HG03025 (cell line): Measurements from ENCODE around the gene GNGT1.
A peak's percentile ranks its signal among the peaks of the same experiment; 100 is the strongest.
"Not testable (repeated sequence)": the region's sequence is repeated elsewhere in the genome, so short reads cannot be mapped to it uniquely, and the experiment has no call there.

Source experiments
- ATAC-seq: cut with Tn5 transposase; IDR thresholded peaks from one replicate; pipeline ENCODE4 v1.9.1; 2021; ENCODE audit warnings: mild to moderate bottlenecking, moderate library complexity; ENCODE audit not compliant: unreplicated experiment, low FRiP score

Gene GNGT1

DNA sequence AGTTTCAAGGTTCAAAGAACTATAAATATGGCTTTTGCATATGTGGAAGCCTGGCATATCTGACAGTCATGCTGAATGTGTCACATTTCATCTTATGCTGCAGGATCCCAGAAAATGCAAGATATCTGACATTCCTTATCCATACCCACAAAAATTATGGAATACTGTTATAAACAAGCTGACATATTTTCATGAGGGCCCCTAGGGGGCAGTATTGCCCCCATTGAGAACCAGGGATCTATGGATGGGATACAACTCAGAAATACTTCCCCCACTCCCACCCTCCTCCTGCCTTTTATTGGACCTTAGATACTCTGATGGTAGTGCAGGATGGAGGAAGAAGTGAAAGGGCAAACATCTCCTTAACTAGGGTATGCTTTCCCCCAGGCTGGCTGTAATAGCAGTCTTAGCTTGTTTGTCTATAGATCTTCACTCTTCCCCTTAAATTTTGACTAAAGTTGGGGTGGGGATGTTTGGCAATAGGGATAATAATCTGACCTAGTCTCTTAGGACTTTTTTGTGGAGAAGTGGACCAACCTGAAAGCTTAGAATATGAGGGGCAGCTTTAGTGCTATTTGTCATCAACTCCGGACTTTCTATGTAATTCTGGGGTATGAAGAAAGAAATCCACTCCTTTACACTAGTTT, 3.5 kb upstream of the GNGT1 start:
- ATAC-seq: no peak

GRCh38 chr7:93910076-93910994, 4.0 kb downstream of the GNGT1 start:
- no peak for ATAC-seq

GRCh38 chr7:93911242-93911641, 4.9 kb downstream of the GNGT1 start:
- not testable (repeated sequence) for ATAC-seq

DNA sequence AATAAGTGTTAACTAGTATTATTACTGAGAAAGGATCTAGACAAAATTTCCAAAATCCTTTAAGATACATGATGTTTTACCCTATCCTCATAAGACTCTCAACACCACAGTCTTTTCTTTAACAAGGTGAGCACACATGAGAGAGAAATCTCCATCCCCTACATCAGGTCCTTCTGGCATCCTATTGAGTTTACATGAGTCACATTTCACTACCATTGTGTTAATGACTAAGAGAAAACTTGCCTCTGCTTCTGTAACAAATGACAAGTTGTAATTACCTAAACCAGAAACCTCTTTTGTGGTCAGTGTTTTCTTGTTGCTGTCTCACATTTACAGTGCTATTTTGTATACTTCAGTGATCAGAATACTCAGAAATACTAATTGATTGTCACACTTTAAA, 5.3 kb downstream of the GNGT1 start:
- not testable (repeated sequence) for ATAC-seq

- ATAC-seq: no peak
These were observed 6.8 kb downstream of the GNGT1 start for GRCh38 chr7:93913197-93913596.

DNA sequence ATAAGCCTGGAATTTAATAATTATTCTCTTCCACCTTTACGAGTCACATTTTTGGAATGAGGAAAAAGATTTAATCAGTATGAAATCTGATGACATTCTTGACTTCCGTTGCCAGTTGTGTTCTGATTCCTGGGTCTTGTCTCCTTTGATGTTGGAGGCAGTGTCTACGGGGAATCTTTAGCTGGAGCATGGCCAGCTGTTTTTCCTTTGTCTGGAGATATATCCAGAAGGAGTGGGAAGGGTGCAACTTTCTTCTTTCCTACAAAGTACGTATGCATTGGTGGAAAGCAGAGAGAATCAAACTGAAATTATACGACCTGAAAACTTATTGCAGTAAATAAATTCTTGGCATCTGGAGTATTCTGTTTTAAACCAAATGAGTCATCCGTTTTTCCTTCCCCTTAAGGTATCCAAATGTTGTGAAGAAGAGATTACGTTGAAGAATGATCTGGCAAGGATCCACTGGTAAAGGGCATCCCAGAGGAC, 8.3 kb downstream of the GNGT1 start:
- ATAC-seq: no peak

DNA sequence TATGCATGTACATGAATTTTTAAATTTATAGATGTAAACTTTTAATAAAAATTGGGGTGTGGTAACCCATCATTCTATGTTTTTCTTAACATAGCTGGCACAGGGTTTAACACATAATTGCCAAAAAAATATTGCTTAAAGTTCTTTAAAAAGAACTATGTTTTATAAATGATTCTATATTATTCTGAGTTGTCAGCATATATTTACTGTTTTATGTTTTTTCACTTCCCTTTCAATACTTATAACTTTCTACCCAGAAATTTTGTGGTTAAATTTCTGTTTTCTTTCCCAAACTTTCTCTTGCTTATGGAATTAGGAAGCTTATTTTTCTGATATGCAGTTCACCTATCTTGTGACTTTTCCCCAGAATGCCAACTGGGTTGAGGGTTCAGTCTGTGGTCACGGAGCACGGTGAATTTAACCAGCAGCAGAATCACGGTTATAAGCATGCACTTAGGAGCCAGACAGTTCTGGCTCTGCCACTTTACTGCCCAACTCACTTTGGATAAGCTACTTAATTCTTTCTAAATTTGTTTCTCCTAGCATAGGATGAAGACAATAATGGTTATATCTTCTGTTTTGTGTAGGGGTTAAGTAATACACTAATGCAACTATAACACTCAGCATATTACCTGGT, 9.0 kb downstream of the GNGT1 start:
- not testable (repeated sequence) for ATAC-seq

- not testable (repeated sequence) for ATAC-seq
These were observed 9.5 kb downstream of the GNGT1 start for GRCh38 chr7:93915888-93916287.

GRCh38 chr7:93916315-93916714, 9.9 kb downstream of the GNGT1 start:
- not testable (repeated sequence) for ATAC-seq

- no peak for ATAC-seq
These were observed 14.3 kb downstream of the GNGT1 start for GRCh38 chr7:93920496-93921182.

DNA sequence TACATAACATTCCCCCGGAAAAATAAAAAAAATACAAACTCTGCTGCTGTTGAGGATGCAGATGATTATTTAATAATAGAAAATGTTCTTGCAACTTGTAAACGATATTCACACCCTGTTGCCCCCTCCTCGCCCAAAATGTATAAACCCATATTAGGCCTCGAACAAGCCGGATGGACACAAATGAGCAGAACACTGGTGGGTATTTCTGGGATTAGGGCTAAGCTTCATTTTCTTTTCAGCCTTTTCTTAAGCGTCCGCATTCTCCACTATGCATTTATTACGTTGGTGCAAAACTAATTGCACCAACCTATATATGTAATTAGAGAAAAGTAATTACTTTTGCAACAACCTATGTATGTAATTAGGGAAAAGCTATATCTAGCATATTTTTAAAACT, 14.8 kb downstream of the GNGT1 start:
- ATAC-seq: no peak

DNA sequence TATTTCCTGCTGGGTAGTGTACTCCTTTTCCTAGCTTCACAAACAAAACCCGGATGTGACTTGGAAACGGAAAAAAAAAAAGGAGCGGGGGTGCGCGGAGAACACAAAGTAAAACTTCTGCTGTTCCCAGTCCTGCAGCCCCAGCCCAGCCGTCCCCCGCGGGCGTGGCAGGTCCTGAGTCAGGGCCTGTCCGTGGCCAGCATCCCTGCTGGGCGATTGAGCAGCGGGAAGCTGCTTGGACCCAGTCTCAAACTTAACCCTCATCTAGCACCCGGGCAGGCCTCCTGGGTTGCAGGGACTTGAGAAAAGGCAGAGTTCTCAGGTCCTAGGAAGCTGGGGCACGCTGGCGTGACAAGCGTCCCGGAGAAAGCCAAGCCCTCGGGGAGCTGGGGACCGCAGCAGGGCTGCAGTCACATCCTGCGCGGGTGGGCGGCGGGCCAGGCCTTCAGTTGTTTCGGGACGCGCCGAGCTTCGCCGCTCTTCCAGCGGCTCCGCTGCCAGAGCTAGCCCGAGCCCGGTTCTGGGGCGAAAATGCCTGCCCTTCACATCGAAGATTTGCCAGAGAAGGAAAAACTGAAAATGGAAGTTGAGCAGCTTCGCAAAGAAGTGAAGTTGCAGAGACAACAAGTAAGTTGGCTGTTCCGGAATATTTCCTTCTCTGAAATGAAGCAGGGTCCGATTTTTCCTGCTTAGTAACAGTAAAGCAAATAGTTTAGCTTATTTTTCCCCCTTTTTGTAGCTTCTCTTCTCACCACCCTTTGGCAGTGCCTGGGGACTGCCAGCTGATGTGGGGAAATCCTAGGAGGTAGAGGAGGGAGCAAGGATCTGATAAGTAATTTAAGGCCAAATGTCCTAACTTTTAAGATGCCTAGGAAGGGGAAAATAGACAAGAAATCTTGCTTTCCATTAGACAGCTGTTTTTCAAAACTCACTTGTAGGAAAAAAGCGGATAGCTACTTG, 15.5 kb downstream of the GNGT1 start, which contains the start of gene GNG11:
Gene GNG11, plus strand, starts transcription at position 129 of the 960 bp plus-strand sequence. Its CDS starts 403 bp downstream, at position 532.
- ATAC-seq: peak; percentile 77

DNA sequence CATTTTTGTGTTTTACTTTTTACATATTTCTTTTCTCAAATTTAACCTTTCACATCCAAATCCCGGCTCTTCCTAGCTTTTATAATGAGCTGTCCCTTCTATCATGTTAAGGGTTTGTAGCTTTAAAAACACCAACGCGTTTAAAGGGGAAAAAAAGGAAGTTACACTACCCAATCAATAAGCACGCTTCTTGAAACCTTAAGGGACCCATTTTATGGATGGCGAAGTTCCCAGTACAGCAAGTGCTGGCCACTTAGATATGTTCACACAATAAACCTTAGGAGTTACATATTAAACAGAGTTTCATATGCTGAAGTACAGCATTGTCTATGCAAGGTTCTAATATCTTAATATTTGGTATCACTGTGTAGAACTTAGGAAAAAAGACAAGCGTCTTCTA, 16.9 kb downstream of the GNGT1 start:
- ATAC-seq: no peak

DNA sequence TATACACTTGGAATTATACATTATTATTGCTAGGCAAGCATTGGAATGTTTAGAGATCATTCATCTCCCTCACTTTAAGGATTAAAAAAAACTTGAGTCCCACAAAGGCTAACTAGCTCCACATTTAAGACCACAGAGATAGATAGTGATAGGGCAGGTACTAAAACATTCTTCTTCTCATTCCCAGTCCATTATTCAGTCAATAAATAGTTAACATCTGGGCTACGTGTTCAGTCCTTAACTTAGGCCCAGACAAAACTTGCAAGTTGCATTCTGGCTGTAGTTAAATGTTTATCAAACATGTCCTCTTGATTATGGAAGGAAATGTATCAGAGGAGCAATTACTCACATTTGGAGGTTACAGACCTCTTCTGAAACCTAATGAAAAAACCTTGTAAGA, 17.6 kb downstream of the GNGT1 start:
- ATAC-seq: no peak

GRCh38 chr7:93926800-93927199, 20.4 kb downstream of the GNGT1 start:
- no peak for ATAC-seq

GRCh38 chr7:93927585-93927984, 21.2 kb downstream of the GNGT1 start:
- no peak for ATAC-seq

GRCh38 chr7:93931655-93932054, 25.3 kb downstream of the GNGT1 start:
- ATAC-seq: no peak

DNA sequence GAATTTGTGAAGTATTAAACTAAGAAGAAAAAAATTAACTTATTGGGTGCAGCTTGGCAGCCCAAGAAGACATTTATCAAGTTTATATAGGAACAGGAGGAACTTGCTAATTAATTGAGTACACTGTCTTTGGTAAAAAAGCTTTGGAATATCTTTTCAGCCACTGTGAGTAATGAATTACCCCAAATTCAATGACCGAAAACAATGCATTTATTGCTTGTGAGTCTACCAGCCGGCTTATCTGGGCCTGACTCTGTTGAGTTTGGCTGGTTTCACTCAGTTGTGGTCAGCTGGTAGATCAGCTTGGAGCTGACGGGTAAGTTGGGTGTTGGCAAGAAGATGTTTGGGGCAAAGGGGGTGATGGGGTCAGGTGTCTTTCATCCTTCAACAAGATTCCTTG, 26.8 kb downstream of the GNGT1 start:
- no peak for ATAC-seq

DNA sequence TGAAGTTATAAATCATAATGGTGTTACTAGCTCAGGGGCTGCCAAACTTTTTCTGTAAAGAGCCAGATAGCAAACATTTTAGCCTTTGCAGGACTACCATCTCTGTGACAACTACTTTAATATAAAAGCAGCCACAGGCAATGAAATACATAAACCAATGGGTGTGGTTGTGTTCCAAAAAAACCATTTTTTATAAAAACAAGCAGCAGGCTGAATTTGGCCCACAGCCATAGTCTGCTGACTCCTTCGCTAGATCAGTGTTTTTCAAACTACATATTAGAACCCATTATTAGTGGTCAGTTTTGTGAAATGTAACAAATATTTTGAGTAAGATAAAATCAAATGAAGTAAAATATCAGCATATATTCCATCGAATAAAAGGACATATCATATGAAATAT, 28.7 kb downstream of the GNGT1 start:
- ATAC-seq: no peak
